ENCODE measurements around the gene PRMT2.
"Not testable (repeated sequence)": the region's sequence is repeated elsewhere in the genome, so short reads cannot be mapped to it uniquely, and the experiment has no call there.

The PRMT2 gene

GRCh38 chr21:46618738-46619379, 16.6 kb upstream of the PRMT2 start:
- no peak for DNase-seq

- no peak for DNase-seq
Observed at GRCh38 chr21:46619846-46620245, 15.6 kb upstream of the PRMT2 start.

DNA sequence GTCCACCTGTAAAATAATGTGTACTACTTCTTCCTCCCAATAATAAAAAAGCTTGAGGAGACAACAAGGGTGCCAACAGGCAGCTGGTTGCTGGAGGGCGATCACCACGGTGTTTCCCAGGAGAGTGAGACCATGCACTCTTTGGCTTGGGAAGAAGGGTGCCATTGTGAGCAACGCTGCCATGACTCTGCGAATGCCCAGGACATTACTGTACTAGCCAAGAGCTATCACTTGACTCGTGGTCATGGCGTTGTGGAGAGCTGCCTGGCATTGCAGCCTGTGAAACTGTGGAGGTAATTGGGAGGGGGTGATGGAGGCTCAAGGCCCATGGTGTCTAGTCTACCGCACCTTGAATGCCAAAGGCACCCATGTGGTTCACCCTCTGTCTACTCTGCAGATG, 14.6 kb upstream of the PRMT2 start:
- DNase-seq: no peak

DNA sequence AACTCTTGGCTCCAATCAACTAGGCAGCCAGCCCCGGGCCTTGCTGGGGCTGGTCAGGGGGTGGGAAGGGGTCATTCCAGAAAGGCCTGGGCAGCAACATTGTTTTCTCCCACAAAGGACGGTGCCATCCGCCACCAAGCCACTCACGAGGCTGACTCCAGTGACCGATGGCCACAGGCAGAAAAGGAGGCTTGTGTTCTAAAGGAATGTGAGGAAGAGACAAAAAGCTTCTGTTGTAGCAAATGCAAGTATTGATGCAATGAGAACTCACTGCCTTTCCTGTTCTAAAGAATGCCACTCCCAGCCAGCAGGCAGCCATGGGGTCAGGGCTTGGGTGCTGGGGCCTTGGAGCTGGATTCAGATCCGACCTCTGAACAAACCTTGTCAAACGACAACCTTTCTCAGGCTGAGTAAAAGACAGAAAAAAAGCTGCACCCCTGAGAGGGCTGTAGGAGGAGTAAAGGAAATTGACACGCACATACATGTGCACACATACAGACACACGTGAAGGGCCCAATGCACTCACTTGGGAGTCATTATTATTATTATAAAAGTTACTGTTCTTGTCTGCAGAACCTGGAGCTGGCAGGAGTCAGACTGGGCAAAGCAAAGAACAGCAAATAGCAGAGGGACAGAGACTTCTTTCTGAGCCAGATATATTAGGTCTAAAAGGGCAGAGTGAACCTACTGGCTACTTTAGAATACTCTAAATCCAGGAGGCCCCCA, 13.9 kb upstream of the PRMT2 start:
- no peak for DNase-seq

DNA sequence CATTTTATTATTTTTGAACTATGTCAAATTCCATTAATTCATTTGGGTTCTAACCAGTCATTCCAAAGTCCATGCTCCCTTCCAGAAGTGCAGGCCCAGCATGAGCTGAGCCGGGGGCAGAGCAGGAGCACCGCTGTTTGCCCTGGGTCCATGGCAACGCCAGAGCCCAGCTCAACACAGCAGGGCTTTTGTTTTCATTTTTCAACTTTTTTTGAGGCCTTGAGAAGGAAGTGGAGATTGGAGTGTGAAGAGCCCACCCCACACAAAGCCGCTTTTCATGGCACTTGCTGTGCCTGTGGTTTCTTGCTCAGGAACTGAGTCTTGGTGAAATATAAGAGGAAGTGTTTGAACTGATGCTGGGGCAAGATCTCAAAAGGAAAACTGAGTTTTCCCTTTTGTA, 13.2 kb upstream of the PRMT2 start:
- no peak for DNase-seq

- DNase-seq: no peak
Observed at GRCh38 chr21:46624050-46624449, 11.4 kb upstream of the PRMT2 start.

GRCh38 chr21:46625759-46626158, 9.7 kb upstream of the PRMT2 start:
- DNase-seq: no peak

DNA sequence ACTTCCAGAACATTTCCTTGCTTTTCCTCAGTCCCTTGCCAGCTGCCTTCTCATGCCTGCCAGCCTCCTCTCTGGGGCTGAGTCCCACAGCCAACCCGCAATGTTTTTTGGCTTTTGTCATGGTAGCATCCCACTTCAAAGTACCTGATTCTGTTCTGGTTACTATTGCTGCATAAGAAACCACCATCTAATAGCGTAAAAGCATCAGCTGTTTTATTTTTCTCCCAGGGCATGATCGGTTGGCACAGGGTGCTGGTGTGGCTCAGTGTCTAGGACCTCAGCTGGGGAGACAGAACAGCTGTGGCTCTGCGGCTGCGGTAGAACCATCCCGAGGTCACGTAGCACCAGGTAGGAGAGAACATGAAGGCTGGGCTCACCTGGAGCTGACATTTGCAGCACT, 8.9 kb upstream of the PRMT2 start:
- no peak for DNase-seq

- DNase-seq: no peak
Observed at GRCh38 chr21:46626975-46627501, 8.4 kb upstream of the PRMT2 start.

DNA sequence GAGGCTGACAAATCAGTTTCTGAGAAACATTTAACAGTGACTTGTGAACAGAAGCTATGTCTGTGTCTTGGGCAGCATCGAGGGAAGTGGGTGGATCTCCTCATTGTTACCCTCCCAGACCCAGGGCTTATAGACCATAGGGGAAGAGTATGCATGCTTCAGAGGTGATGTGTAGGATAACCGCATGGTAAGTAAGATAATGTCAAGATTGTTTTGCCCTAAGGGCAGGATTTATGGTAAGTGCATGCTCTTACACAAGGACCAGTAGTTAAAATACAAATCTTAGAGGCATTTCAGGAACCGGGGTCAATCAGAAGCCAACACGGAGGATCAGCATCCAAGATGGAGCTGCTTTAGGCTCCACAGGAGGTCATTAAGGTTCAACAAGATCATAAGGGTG, 7.7 kb upstream of the PRMT2 start:
- DNase-seq: no peak

DNA sequence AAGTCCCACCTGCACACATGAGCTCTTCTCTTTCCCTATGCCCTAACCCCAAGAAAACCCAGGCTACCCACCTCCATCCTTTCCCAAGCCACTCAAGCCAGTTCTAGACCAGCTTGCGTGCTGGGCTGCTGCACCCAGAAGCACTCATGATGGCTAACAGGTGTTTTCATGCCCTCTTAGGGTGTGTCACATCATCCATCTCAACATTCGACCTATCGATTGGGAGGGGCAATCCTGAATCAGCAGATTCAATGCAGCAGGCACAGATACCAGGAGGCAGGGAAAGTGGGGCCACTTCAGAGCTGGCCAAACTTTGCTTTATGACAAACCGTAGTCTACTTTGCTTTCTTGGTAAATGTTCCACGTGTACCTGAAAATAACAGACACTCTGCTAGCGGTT, 6.6 kb upstream of the PRMT2 start:
- no peak for DNase-seq

DNA sequence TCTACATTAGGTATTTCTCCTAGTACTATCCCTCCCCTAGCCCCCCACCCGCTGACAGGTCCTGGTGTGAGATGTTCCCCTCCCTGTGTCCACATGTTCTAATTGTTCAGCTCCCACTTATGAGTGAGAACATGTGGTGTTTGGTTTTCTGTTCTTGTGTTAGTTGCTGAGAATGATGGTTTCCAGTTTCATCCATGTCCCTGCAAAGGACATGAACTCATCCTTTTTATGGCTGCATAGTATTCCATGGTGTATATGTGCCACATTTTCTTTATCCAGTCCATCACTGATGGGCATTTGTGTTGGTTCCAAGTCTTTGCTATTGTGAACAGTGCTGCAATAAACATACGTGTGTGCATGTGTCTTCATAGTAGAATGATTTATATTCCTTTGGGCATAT, 4.6 kb upstream of the PRMT2 start:
- not testable (repeated sequence) for DNase-seq

DNA sequence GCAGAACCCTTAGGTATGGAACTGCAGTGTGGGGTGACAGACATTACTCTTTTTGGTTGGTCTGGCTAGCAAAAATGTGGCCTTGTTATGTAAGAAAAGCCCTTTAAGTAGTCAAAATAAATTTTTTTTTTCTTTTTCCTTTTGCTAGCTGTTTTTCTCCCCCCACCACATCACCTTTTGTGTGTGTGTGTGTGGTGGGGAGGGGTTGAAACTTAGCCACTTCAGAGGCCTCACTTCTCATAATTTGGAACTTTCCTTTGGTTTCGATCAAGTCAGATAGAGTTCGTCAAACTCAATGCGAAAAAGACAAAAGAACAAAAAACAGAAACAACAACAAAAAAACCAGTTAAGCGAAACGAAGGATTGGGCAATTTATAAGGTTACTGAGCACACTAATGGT, 1.9 kb upstream of the PRMT2 start:
- no peak for DNase-seq

DNA sequence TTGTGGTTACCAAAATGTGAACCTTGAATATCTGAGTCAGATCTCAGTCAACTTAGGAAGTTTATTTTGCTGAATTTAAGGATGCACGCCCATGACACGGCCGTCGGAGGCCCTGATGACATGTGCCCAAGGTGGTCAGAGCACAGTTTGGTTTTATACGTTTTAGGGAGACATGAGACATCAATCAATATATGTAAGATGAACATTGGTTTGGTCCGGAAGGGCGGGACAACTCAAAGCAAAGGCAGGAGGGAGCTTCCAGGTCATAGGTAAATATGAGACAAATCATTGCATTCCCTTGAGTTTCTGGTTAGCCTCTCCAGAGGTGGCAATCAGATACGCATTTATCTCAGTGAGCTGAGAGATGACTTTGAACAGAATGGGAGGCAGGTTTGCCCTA, 1.0 kb upstream of the PRMT2 start:
- no peak for DNase-seq

DNA sequence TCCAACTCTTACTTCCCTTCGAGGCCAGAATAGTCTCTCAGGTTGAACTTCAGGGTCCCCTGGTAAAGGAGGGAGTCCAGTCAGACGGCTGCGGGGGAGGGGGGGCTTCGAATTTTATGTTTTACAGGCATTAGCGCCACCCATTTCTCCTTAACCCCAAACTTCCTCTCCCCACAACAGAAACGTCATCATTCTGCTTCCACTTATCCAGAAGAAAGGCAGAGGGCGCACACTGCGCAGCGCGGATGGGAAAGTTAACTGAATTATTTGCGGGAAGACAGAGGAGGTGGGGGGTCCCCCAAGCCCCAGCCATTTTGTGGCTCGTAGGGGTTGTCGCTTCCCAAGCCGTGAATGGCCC, 529 bp upstream of the PRMT2 start:
- DNase-seq: no peak

GRCh38 chr21:46636181-46636512, 673 bp downstream of the PRMT2 start:
- DNase-seq: no peak

GRCh38 chr21:46636550-46637285, 1.2 kb downstream of the PRMT2 start:
- no peak for DNase-seq

DNA sequence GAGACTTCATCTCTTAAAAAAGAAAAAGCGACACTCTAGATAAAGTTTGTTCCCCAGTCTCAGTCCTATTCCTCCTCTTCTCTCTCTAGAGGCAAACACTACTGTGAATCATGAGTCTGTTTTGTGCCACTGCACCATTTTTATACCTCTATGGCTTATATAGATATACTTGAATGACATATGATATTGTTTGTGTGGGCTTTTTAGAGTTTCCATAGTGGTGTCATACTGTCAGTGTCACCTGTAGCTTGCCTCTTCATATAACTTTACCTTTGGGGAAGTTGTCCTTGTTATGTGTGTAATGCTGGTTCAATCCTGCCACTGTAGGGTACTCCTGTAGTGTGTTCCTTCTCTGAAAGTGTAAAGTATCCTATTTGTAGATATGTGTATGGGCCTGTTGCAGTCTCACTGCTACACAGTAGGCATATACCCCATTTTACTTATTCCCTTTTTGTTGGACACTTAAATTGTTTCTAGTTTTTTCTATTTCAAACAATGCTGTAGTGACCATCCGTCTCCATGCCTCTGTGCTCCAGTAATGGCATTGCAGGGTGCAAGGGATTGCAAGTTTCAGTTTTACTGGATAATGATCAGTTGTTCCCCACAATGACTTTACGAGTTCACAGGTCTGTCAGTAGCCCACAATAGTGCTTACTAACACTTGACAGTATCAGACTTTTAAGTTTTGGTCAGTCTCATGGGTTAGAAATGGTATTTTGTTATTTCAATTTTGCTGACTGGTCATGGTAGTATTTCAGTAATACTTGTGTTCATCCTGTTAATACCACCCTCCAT, 2.7 kb downstream of the PRMT2 start:
- DNase-seq: no peak

- no peak for DNase-seq
Observed at GRCh38 chr21:46639489-46640386, 4.3 kb downstream of the PRMT2 start.

- no peak for DNase-seq
Observed at GRCh38 chr21:46641656-46642055, 6.2 kb downstream of the PRMT2 start.

DNA sequence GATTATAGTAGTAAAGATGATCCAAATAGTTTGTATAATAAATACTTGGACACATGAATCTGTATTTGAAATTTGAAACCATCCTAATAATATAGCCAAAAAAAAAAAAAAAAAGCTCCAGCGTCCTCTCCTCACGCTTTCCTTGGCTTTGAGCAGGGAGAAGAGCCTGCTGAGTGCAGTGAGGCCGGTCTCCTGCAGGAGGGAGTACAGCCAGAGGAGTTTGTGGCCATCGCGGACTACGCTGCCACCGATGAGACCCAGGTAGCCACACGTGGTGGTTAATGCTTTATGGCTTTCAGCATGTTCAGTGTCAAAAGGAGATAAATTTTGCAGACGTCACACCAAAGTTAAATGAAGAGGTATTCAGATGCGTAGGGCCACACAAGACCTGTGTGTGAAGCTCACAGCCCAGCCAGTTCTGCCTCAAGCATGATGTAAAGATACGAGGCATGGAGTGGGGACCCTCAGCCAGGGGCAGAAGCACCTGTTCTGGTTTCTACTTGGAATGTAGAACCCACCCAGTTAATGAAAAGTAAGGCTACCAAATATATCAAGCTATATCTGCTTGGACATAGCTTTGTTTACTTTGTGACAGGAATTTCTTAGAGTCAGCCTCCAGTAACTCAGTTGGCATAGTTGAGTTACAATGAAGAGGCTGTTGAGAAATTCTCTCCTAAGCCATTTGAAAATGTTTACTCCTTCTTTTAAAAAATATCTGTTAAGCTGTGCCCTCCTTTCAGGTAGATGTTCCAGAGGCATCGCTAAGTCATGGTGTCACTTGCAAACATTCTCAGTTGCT, 8.1 kb downstream of the PRMT2 start:
- DNase-seq: no peak

Data from activated CD8-positive, alpha-beta memory T cell treated with anti-CD3 and anti-CD28 coated beads for 24 hours (primary cell).